Right lobe of liver (tissue), 4 donors: ENCODE results near the gene PRKCA.

Experiments used
- POLR2A ChIP-seq: fragments of 450-650 bp; IDR thresholded peaks from one replicate; pipeline ENCODE4 v1.6.1; 2017; ENCODE audit warnings: antibody characterized with exemption, mild to moderate bottlenecking
- TF ChIP-seq, protein P1 (sequence below), 4 donors: fragments of 200-600 bp in 3 of 4; fragments of 450-650 bp in 1 of 4; IDR thresholded peaks; one replicate each; pipeline versions ENCODE4 v1.5.1 to v1.8.0; 2016 to 2022; ENCODE audit warnings: antibody characterized with exemption in 4 of 4, mild to moderate bottlenecking in 2 of 4
- donor health status: DM: no; HTN: no; CAD: no.
- donor health status: DM: no; HTN: no; CAD: no.
- donor health status: DM: no; HTN: yes; CAD: no.

DNA sequence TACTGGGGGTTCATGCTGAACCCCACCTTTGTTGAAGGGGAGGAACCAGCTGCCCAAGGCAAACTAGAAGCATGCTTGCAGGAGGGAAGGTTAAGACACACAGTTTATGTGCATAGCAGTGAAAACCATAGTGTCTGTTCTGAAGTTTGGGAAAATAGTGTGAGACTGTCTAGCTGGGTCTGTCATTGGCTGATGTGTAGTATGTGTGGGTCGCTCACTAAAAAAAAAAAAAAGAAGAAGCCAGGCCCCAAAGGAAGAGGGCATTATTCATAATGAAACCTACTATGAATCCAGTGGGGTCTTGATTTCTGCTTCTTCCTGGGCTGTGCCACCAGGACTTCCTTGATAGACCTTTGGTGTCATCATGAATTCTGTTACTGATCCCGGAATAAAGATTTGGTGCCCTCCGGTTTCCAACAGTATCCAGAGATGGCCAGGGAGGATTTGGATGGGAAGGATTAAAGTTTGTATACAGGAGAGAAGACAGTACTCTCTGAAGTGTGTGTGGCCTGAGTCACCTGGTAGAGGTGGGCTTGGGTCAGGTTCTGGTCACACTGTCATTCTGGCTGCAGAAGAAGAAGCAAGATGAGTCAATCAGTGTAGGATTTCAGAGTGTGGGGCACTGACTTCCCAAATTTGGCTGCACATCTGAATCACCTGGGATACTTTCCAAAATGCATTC is 220.3 kb downstream of the PRKCA start:
- TF ChIP-seq, protein P1, sequence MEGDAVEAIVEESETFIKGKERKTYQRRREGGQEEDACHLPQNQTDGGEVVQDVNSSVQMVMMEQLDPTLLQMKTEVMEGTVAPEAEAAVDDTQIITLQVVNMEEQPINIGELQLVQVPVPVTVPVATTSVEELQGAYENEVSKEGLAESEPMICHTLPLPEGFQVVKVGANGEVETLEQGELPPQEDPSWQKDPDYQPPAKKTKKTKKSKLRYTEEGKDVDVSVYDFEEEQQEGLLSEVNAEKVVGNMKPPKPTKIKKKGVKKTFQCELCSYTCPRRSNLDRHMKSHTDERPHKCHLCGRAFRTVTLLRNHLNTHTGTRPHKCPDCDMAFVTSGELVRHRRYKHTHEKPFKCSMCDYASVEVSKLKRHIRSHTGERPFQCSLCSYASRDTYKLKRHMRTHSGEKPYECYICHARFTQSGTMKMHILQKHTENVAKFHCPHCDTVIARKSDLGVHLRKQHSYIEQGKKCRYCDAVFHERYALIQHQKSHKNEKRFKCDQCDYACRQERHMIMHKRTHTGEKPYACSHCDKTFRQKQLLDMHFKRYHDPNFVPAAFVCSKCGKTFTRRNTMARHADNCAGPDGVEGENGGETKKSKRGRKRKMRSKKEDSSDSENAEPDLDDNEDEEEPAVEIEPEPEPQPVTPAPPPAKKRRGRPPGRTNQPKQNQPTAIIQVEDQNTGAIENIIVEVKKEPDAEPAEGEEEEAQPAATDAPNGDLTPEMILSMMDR (IDR thresholded peaks at IDR 0.05), result no peak
- TF ChIP-seq POLR2A, result no peak
